Fibroblast of skin of scalp (primary cell): Measurements from ENCODE around the gene KCNAB1.

Experiments used
- DNase-seq: peaks from one replicate; pipeline ENCODE4 v3.0.0-alpha.2; 2013

Gene KCNAB1

DNA sequence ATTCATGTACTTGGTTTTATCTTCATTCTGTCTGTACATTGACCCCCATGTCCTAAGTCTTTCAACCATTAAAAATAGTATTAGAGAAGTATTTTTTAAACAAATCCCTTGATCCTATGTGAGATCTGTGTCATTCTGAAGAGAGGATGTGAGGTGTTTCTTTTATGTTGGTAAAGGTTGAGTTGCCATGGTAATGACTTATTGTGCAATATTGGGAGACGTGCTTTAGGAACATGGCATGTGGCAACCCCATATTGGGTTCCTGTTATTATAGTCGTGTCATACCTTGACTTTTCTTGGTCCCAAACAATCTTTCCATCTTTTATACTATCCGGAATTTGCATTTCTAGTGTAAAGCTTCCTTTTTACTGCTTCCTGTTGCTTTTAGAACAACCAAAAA is 203.1 kb downstream of the KCNAB1 start:
- no peak for DNase-seq

DNA sequence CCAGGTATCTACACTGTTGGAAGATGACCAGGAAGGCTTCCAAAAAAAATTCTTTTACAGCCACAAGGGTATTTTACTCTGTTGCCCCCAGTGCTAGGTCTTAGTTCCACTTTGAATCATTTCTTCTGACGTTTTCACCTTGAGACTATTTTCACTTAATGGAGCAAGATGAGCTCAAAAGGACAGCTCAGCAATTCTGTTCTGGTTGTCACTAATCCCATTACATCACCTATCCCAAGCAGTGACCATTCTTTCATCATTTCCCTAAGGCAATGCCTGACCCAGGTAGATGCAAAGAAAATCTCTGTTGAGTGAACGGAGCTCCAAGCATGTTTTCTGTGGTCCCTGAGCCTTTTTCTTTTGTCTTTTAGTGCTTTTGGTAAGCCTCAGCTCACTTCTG is 210.0 kb downstream of the KCNAB1 start:
- no peak for DNase-seq

DNA sequence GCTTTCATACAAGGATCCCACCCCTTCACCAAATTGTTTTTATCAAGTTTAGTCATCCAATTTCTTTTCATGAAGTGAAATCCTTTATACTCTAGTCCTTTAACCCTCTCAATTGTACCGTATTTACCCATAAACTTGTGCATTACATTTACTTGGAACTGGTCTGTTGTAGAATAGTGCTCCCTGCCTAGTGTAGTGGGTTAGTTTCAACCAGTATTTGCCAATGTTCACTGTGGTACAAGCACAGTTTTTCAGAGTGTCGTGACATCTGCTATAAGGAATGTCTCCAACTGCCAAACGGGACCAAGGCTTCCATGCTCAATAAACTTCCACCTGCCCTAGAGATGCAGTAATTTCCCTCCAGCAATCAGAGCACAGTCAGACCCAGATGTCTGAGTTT is 211.9 kb downstream of the KCNAB1 start:
- no peak for DNase-seq

DNA sequence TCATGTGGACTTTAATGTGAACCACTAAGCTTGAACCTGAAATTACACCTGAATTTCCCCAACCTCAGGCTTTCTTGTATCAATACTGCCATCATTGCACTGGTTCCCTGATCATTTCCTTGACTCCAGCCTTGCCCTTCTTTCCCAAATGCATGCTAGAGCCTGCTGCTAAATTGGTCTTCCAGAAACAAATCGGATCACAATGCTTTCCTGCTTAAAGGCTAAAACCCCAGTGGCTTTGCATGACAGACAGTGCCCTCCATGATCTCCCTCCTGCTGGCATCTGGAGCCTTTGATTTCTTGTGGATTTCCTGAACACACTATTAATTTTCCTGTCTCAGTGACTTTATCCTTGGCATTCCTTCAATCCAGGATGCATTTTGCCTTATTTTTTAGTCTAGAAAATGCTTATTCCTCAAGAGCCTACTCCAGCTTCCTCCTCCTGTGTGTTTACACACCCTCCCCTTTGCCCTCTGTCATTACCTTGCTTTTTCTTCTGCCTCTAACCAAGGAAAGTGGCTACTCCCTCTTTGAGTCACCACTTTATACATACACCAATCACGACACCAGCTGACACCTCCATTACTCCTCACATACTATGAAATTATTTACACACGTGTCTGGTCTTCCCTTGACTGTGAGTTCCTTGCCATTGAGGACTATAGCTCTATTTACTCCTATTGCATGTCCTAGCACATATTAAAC is 214.6 kb downstream of the KCNAB1 start:
- no peak for DNase-seq

DNA sequence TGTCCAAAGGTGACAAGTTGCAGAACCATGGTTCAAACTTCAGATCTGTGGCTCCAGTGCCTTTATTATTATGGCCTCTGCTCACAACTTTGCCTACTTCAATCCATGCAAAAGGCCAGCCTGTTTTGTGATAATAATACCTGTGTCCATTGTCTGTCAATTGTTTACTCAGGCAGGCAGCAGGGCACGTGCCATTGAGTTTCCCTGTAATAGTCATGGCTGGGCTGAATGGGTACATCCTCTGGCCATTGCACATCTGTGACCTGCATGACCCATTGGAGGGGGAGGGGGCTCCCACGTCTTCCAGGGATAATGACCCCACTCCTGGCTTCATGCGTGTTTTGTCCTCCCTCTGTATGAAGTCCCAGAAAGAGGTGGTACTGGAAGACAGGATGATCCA is 219.1 kb downstream of the KCNAB1 start:
- no peak for DNase-seq

DNA sequence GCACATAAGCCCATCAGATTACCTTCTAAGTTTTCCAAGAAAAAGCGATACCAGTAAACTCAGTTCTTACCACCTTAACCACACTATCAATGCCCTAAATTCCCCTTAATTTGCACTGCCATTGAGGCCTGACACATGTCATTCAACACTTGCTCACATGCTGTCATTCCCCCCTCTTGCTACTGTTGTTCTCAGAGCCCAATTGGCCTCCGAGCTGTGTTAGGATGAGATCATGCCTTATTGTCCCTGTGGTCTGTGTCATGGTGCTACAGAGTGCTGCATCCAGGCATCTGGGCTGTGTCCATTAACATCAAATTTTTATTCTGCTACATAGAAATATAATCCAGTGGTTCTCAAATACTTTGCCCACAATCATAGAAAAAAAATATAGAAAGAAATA is 221.0 kb downstream of the KCNAB1 start:
- no peak for DNase-seq

DNA sequence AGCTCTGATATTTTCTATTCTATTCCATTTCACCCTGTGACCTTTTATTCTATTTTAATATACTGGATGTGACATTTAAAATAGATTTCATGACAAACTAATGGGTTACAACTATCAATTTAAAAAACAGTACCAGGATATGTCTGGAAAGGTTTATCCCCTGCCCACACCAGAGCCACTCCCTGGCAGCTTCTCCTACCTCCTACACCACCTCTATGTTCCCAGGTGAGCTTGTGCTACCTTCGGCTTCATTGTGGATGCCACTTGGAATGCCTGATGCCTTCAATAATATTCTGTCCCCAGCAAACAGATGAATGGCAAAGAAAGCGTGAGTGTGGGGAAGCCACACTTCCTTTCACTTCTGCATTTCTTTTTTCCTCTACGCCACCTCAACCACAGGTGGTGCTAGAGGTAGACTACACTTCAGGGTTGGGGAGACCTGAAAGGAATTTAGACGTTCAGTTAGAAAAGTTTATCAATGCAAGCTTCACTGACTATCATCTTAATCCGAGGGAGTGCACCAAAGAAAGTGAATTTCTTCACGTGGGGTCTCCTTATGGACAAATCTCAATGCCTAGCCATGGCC is 221.5 kb downstream of the KCNAB1 start:
- no peak for DNase-seq

DNA sequence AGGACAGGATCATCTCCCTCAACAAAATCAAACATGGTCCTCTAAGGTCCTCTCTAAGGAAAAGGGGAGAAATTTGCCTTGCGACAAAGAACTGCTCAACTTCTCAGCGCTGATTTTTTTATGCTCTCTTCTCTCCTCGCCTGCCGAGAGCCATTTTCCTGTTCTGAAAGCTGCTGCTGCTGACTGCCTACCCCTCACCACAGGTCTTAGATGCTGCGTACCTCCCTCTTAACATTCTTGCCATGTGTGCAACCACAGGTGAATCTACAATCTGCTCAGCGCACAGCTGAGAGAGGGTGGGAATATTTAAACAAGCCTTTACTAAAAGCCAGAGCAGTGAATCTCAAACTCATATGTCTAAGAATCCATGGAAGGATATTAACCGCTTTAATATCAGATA is 223.8 kb downstream of the KCNAB1 start:
- no peak for DNase-seq

DNA sequence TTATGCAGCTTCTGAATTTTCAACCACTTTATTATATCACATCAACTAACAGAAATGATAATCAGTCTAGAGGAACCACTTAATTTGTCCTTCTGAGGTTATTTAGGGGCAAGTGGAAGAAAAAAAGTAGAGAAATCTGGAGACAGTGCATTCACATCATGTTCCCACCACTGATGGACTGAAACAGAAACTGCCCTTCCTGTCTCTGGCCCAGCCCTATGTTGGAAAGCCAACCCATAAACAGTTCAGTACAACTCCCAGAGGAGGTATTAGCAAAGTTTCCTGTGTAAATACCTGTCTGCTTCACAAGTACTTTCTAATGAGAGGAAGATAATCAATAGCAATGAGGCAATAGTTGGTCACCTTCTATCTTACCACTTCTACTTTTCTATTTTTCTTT is 228.7 kb downstream of the KCNAB1 start:
- no peak for DNase-seq

DNA sequence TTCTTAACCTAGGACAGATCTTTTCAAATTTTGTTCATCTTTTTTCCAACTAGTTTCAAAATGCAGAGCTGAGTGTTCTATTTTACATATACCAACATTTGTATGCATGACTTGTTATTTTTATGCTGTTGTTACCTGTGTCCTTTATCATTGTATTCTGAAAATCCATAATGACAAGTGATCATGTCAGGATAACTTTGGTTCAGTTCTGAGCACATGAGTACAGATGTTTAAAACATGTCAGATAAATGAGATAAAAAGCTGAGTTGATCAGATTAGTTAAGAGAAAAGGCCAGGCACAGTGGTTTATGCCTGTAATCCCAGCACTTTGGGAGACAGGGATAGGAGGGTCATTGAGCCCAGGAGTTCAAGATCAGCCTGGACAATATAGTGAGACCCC is 229.6 kb downstream of the KCNAB1 start:
- no peak for DNase-seq

DNA sequence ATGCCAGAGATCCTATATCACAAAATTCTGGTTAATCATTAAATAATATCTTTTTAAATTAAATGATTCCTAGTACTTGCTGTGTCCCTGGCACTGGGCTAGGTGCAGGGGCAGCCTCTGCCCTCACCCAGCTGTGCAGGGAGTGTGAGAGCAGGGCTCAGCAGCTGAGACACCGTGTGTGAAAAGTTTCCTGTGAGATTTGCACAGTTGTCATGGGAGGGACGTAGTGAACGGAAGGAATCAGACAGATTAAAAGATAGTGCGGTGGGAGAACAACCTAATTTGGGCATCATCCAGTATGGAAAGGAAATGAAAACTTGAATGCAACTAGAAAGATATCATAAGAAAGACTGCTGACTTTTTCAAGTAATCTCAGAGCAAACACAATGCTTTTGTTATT is 230.4 kb downstream of the KCNAB1 start:
- no peak for DNase-seq

DNA sequence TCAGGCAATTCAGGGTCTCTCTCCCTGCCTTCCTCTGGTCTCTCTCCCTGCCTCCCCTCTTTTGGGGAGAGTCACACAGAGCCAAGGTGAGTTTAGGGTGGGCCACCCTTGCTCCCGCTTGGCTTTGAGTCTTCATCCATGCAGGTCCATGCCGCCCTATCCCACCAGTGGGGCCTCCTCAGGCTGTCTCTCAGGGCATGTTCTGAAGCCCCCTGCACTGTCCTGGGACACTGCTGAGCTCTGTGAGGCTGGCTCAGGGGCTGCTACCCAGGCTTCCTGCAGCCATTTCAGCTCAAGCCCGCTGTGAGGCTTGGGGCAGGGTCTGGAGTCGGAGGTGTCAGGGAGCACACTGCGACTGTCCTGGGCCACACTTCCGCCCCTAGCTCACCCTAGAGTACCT is 231.4 kb downstream of the KCNAB1 start:
- DNase-seq, result no peak

DNA sequence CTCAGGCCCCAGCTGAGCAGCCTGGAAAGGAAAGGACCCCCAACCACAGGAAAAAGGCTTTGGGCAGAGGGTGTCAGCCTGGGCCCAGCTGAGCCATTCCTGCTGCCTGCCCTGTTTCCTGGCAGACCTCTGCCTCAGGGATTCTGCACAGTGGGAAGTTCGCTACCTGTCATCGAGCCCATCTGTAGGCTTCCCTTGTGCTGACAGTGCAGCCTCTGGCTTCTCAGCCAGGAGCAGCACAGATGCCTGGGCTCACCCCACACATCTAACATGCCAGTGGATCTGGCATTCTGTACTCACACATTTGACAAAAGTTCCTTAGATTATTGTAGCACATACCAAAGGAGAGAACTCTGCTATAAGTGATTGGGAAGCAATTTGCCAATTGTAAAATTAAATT is 232.3 kb downstream of the KCNAB1 start:
- no peak for DNase-seq

DNA sequence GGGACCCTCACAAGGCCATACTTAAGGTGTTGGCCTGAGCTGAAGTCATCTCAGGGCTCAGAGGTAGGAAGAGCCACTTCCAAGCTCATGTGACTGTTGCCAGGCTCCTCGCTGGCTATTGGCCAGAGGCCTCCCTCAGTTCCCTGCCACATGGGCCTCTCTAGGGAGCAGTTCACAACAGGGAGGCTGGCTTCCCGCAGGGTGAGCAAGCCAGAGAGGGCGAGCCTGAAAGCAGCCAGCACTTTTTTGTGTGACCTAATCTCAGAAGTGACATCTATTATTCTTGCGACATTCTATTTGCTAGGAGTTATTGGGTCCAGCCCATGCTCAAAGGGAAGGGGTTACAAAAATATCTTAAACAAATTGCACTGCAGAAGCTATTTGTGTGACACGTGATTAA is 233.2 kb downstream of the KCNAB1 start:
- DNase-seq, result peak; percentile 2

DNA sequence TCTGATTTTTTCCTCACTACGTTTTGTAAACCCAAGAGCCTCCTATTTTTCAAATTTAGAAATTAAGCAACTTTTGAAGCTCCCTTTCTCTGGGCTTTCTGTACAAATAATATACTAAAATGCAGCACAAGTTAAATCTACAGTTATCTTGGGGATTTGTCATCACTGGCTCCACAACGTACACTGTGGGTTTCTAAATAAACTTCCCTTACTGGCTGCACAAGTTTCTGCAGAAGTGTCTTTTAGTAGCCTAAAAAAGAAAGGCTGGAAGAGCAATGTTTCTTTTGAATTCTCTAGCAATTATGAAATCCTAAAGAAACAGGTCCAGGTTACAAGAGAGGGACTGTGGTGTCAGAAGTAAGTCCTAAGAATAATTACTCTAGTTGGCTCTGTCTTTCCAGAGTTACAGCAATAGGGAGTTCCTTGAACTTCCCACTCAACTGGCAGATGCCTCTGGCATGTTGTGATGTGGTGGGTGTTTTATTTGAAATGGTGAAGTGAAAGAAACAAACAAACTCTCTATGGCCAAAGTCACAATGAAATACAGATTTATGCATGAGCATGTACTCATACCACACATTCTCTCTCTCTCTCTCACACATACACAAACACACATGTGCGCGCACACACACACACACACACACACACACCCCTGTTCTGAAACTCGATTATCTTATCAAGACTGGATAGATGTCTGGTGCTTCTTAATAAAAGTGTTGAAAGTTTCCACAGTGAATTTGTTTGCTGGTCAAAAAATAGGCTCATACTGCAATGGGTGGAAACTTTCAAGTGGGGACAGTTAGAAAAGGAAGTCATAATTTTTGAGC is 236.4 kb downstream of the KCNAB1 start:
- no peak for DNase-seq

DNA sequence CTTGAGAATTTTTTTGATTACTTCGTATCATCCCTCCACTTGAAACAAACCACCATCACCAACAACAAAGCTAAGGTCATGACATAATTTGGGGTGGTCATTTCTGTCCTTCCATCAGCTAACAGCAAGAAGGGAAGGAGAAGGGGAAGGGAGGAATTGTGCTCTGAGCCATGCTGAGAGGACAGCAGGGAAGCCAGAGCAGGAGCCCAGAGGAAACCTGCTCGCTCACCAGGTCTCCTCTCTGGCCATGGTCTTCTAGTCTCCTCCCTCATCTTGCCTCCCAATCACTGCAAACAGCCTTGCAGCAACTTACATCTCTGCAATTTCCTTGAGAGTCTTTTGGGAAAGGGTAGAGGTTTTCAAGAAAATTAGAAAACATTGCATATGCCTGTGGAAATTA is 237.9 kb downstream of the KCNAB1 start:
- DNase-seq, result no peak

DNA sequence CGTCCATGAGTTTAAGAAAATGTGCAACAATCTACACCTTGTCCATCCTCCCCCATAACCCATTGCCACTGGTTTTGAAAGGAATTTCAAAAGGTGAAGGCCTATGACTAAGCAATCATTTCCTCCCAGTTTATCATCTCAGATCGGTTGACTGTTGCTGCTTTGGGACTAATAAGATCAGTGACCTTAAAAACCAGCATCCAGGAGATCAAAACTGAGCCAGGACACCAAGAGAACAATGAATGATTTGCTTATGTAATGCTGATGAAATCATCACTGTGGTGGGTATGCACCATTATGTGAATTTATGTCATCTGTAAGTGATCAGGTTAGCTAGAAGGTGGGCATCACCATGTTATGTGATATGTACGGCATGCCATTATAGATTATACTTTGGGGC is 239.0 kb downstream of the KCNAB1 start:
- no peak for DNase-seq

DNA sequence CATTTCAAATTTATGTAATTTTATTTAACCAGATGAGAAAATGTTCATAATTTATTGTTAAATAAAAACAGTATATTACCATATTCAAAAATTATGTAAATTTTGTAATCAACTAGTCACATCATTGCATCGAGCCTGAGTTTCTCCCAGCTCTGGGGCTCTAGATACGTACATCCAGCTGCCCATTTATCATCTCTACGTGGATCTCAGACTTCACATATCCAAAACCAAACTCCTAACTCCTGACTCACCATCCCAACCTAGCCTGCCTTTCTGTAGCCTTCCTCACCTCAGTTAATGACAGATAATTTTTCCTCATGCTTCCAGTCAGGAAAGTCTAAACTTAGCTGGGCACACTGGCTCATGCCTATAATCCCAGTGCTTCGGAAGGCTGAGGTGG is 239.7 kb downstream of the KCNAB1 start:
- no peak for DNase-seq

DNA sequence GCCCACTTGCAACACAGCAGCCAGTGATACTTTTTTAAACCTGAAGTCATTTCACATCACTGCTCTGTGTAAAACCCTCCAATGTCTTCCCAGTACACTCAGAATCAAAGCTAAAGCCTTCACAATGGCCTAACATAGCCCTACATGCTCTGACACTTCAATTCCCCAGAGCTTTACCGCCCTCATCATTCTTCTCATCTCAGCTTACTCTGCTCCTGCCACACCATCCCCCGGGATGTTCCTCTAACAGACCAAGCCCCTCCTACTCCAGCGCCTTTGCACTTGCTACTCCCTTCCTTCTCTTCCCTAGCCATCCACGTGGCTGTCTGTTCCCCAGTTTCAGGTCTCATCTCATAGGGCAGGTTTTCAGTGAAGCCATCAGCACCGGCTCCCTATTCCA is 240.6 kb downstream of the KCNAB1 start:
- no peak for DNase-seq

DNA sequence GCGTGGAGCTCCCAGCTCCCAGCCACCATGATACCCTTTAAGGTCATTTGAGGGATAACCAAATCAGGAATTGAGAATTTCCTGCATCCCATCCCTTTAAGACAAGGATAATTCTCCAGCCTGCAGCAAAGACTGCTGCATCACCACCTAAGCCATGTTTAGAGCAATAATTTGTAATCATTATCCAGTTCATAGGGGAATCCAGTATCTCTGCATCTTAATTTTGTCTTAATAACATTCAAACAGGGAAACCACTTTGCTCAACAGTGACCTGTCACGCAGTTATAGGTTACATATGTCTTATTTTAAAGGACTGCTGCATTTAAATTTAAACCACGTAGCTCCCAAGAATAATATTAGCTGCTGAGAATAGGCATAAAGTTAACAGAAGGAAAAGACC is 246.2 kb downstream of the KCNAB1 start:
- DNase-seq, result no peak

DNA sequence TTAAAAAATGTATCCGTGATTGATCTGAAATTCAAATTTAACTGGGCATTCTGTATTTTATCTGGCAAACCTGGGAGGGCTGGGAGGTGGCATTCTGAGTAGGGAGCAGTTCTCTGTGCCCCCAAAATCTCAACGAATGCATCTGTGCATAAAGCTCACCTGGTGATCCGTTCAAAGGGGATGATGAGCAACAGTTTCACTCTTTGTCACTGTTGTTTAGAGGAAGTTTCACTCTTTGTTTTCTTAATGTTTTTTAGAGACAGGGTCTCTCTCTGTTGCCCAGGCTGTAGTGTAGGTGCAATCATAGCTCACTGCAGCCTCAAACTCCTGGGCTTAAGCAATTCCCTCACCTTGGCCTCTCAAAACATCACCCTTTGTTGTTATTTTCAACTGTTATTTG is 247.8 kb downstream of the KCNAB1 start:
- DNase-seq, result no peak

DNA sequence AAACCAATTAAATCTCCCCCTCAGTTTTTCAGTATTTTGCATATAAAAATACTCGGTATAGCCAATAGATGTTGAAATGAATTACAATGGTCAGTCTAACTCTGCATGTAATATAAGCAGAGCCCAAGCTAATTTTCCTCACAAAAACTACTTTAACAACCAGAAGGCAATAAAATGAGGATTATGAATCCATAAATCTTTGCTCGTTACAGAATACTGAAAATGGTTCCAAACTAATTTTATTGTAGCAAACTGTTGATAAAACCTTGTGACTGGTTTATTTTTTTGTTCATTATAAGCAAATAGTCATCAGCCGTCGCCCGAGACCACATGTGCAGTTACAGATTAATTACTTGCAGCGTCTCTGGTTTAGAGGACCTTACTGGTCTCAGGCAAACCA is 251.3 kb downstream of the KCNAB1 start:
- no peak for DNase-seq

DNA sequence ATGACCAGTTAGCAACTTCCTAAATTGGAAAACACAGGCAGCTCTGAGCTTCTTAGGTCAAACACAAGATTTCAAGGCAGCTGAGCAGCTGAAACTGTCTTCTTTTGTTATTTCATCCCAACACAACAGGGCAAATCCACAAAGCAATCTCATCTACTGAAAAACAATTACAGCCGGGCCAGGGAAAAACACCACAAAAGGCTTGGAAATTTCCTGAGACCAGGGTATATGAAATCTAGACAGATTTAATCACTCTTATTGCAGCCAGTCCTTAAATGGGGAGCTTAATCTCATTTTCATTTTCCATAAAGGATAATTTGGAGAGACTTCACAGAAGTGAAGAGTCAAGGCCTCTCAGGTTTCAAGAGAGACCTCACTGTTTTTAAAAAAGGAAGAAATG is 252.7 kb downstream of the KCNAB1 start:
- DNase-seq, result no peak

DNA sequence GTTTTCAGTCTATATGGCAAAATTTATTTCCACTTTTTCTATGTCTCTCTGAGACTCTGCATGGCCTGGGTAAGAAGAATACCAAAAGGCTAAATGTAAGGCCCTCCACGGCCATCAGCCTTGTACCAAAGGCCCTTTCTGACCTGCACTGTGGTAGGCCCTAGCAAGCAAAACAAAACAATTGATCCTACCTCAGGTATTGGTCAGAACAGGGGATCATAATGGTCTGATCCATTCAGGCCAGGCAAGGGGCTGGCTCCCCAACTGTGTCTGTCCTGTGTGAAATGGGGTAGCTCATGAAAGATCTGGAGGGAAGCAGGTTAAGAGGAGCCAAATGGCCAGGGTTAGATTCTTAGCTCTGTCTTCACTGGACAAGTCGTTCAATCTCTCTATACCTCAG is 253.3 kb downstream of the KCNAB1 start:
- no peak for DNase-seq
